HG02840 (cell line): Measurements from ENCODE around the gene SEPSECS.
"Not testable (repeated sequence)": the region's sequence is repeated elsewhere in the genome, so short reads cannot be mapped to it uniquely, and the experiment has no call there.

Experiments used
- ATAC-seq: cut with Tn5 transposase; IDR thresholded peaks from one replicate; pipeline ENCODE4 v1.9.1; 2021; ENCODE audit warnings: mild to moderate bottlenecking, moderate library complexity, moderate number of reproducible peaks; ENCODE audit not compliant: unreplicated experiment, low FRiP score

SEPSECS gene

GRCh38 chr4:25089051-25089763 is 71.0 kb downstream of the SEPSECS start:
- ATAC-seq, result no peak

GRCh38 chr4:25088093-25088952 is 71.9 kb downstream of the SEPSECS start:
- ATAC-seq, result no peak

GRCh38 chr4:25085671-25086070 is 74.6 kb downstream of the SEPSECS start:
- ATAC-seq, result no peak

- ATAC-seq, result not testable (repeated sequence)
These were observed 76.8 kb downstream of the SEPSECS start for GRCh38 chr4:25083441-25083840.

GRCh38 chr4:25081866-25082471 is 78.3 kb downstream of the SEPSECS start:
- ATAC-seq, result no peak

- ATAC-seq, result no peak
These were observed 79.7 kb downstream of the SEPSECS start for GRCh38 chr4:25080571-25080970.

- ATAC-seq, result no peak
These were observed 81.7 kb downstream of the SEPSECS start for GRCh38 chr4:25078523-25078922.

GRCh38 chr4:25076625-25077398 is 83.4 kb downstream of the SEPSECS start:
- ATAC-seq, result no peak

GRCh38 chr4:25075851-25076250 is 84.4 kb downstream of the SEPSECS start:
- ATAC-seq, result no peak

GRCh38 chr4:25075129-25075528 is 85.1 kb downstream of the SEPSECS start:
- ATAC-seq, result no peak

- no peak for ATAC-seq
These were observed 89.7 kb downstream of the SEPSECS start for GRCh38 chr4:25070545-25070944.
